SJSA1 (cell line): ENCODE data around the gene SHROOM1. TPM values are rescaled to one million over a fixed set of nuclear protein-coding genes. Genes with fewer than 3 reads are reported as not detected.

Experiments used
- DNase-seq, 2 experiments: peaks; one replicate each; pipeline ENCODE4 v3.0.0-alpha.2; 2015 to 2020; ENCODE audit warnings: low spot score in 2 of 2, low read depth in 1 of 2
- H3K27ac ChIP-seq: fragments of 250-450 bp; sonication (Bioruptor Pico); 2 replicates; pipeline ENCODE4 v1.5.1; 2020; ENCODE audit warnings: mild to moderate bottlenecking, moderate library complexity
- H3K27me3 ChIP-seq: fragments of 250-450 bp; sonication (Bioruptor Pico); replicated peaks from 2 replicates; pipeline ENCODE4 v1.5.1; 2020; ENCODE audit warnings: mild to moderate bottlenecking, moderate library complexity
- H3K36me3 ChIP-seq: fragments of 250-450 bp; sonication (Bioruptor Pico); 2 replicates; pipeline ENCODE4 v1.5.1; 2020; ENCODE audit warnings: mild to moderate bottlenecking
- H3K4me1 ChIP-seq: fragments of 250-450 bp; sonication (Bioruptor Pico); replicated peaks from 2 replicates; pipeline ENCODE4 v1.6.1; 2021; ENCODE audit warnings: mild to moderate bottlenecking
- H3K4me3 ChIP-seq: fragments of 250-450 bp; sonication (Bioruptor Pico); 2 replicates; pipeline ENCODE4 v1.5.1; 2020; ENCODE audit warnings: mild to moderate bottlenecking
- H3K9me3 ChIP-seq: fragments of 250-450 bp; sonication (Bioruptor Pico); replicated peaks from 2 replicates; pipeline ENCODE4 v1.5.1; 2020; ENCODE audit warnings: mild to moderate bottlenecking
- total RNA-seq: library from RNA; depleted of rRNA; stranded (reverse); fragments of >200 nt; shearing (Covaris generic); gene quantifications from 2 replicates; pipeline ENCODE4 v1.2.3, GENCODE V29; 2014

Gene SHROOM1
- total RNA-seq, 1 experiment from 2014 or later: 31.2 TPM

DNA sequence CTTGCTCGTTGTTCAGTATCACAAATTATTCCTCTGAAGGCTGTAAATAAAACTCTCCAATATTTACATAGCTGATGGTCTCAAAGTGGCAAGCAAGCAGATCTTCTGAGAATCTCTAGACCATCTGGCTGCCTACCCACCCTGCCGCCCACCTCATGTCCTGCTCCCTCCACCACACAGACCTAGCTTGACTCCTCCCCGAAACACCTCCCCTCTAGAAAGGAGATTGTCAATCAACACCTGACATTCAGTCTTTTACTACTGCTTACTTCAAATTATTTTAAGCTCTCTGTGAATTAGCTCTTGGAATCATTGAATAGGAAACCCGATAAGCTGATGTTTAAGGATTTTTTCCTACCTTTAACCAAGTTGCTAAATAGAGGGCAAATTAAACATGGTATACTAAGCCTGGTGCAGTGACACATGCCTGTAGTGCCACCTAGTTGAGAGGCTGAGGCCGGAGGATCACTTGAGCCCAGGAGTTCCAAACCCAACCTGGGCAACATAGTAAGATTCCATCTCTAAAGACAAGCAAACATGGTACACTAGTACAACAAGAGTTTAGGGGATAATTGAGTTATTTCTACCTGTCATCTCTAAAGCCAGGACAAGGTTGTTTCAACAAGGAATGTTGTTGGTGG, 28.3 kb downstream of the SHROOM1 start:
- Histone ChIP-seq H3K27ac (no peak overlapping the region), H3K4me3 (no peak overlapping the region), H3K9me3 (no peaks in the 10 kb centered on the region), H3K4me1 (no peaks in the 10 kb centered on the region), H3K36me3 (no peaks in the 10 kb centered on the region), H3K27me3 (0 out of 2 replicates have a peak, but pooled peaks cover 4% of the 10 kb centered on the region)
- no peak for DNase-seq

DNA sequence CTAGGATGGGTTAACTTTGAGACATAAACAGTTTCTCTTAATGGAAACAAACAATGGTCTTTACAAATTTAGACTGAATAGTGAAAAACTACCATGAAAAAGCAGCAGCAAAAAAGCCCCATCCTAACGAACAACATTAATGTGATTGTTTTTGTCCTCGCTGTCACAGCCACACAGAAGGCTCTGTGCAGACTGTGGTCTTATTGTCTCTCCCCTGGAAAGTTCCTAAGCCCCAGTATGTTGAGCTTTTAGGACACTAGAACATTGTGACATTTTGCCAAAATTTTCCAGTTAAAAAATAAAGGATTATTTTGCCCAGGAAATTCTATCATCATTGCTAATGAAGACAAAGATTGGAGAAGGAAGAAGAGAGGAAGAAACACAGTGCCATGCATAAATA, 29.9 kb downstream of the SHROOM1 start:
- Histone ChIP-seq H3K27me3 (0 out of 2 replicates have a peak, but pooled peaks cover 4% of the 10 kb centered on the region), H3K9me3 (no peaks in the 10 kb centered on the region)
- no peak for DNase-seq

DNA sequence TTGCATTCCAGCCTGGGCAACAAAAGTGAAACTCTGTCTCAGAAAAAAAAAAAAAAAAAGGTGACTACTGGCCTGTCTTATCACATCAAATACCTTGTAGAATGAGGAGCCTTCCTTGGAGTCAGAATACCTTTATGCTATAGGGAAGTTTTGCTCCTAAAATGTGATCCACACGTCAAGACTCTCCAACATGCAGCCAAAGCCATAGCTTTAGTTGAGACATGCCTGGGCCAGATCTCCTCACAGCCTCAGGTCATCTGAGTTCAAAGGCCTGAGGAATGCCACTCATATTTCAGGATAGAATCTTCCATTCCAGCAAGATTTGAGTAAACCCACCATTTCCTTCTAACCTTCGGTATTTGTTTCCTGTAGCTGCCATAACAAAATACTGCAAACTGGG, 31.1 kb downstream of the SHROOM1 start:
- DNase-seq: no peak
- Histone ChIP-seq H3K4me3 (no peak overlapping the region), H3K27ac (no peak overlapping the region), H3K9me3 (no peaks in the 10 kb centered on the region), H3K27me3 (peaks cover 4% of the 10 kb centered on the region; the same call in 1 of the 2 replicates), H3K36me3 (no peaks in the 10 kb centered on the region), H3K4me1 (no peaks in the 10 kb centered on the region)

More for the DNA sequence above, 29.9 kb downstream of the SHROOM1 start:
- H3K36me3 ChIP-seq: no peaks in the 10 kb centered on the region
- H3K27ac ChIP-seq: no peak overlapping the region
- no peak overlapping the region for H3K4me3 ChIP-seq
- H3K4me1 ChIP-seq: no peaks in the 10 kb centered on the region

DNA sequence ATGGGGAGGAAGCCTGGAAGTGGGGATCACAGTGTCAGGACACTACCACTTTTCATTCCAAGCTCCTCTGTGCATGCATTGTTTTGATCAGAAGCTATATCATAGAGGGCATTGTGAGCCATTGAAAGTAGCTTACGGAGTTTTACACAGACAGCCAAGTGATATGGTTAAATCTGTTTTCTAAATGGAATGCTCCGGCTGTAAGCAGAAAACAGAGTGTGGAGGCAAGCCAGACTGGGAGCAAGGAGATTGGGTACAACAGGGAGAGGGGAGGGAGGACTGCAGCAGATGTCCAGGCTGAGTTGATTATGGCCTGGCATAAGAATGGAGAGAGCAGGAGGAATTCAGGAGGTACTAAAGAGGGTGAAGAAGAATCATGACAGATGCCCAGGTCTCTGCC, 32.8 kb downstream of the SHROOM1 start:
- Histone ChIP-seq H3K4me1 (no peaks in the 10 kb centered on the region), H3K27ac (no peak overlapping the region), H3K4me3 (no peak overlapping the region), H3K27me3 (no peaks in the 10 kb centered on the region; the same call in 1 of the 2 replicates), H3K36me3 (no peaks in the 10 kb centered on the region), H3K9me3 (no peaks in the 10 kb centered on the region)
- no peak for DNase-seq

DNA sequence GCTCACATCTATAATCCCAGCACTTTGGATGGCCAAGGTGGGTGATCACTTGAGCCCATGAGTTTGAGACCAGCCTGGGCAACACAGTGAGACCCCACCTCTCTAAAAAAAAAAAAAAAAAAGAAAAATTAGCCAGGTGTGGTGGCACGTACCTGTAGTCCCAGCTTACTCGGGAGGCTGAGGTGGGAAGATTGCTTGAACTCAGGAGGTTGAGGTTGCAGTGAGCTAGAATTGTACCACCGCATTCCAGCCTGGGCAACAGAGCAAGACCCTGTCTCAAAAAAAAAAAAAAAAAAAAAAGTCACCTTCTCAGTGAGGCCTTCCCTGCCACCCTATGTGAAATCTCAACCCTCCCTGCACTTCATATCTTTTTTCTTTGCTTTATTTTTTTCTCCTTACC, 39.4 kb downstream of the SHROOM1 start:
- H3K36me3 ChIP-seq: no peaks in the 10 kb centered on the region
- H3K9me3 ChIP-seq: no peaks in the 10 kb centered on the region
- no peak overlapping the region for H3K27ac ChIP-seq
- no peak for DNase-seq
- no peaks in the 10 kb centered on the region; the same call in 1 of the 2 replicates for H3K27me3 ChIP-seq
- no peak overlapping the region for H3K4me3 ChIP-seq
- peaks cover 9% of the 10 kb centered on the region for H3K4me1 ChIP-seq

DNA sequence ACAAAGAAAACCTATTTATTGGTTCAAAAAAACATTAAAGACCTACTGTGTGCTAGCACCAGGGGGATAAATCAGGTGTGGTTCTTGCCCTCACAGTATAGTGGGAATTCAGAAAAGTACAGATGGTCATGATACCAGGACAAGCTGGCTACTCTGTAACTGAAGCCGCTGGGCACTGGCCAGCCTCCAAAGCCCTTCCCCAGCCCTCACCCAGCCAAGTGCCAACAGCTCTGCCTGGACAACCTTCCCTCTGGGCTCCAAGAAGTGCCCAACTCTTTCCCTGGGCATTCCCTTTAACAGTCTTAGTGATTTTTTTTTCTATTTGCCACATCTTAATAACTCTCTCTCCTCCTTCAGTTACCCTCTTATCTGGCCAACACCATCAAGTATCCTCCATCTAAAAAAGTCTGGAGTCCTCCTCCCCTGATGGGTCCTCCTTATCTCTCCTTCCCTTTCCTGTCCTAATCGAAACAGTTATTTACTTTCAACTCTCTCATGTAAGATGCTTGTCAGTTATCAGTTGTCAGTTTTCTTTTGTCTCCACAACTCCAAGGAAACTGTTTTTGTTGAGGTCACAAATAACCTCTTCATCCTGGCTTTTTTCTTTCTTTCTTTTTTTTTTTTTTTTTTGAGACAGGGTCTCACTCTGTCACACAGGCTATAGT, 40.1 kb downstream of the SHROOM1 start:
- H3K4me1 ChIP-seq: peaks cover 13% of the 10 kb centered on the region
- no peaks in the 10 kb centered on the region; the same call in 1 of the 2 replicates for H3K27me3 ChIP-seq
- H3K27ac ChIP-seq: no peak overlapping the region
- H3K4me3 ChIP-seq: no peak overlapping the region
- no peak for DNase-seq
- H3K36me3 ChIP-seq: no peaks in the 10 kb centered on the region
- H3K9me3 ChIP-seq: no peaks in the 10 kb centered on the region

DNA sequence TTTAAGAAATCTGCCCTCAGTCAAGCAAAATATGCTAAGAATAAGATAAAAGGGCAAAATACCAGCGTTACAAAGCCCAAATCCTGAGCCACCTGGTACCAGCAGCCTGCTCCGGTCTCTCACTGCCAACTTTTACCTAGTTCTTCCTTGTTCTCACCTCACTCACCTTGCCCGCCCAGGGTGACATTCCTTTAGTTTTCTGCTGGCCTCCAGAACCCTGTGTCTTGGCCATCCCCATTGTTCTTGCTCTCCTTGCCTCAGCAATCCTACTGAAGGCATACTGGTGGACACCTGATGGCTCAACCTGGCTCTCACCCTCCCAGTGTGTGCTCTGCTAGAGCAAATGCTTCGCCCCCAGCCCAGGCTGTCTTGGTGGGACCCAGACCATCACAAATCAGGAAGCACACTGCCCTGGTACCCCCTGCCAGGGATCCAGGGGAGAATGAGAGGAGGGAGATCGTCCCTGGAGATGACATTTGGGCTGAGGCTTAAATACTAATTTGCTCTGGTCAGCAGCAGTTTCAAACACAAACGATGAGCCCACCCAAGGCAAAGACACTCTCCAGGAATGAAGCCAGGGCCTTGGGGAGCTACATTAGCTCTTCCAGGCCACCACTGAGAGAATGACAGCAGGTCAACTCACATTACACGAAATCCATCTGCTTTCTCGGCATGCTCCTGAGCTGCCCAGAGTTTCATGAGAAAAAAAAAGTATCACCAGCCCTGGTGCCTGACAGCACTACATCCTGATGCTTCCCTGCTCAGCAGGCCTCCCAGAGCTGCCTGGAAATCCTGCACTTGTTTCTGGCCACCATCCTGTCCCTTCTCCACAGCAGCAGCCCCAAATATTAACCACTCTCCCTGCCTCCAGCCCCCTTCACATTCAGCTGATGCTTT, 41.2 kb downstream of the SHROOM1 start:
- no peak overlapping the region for H3K4me3 ChIP-seq
- no peaks in the 10 kb centered on the region for H3K27me3 ChIP-seq
- no peaks in the 10 kb centered on the region for H3K9me3 ChIP-seq
- no peak overlapping the region for H3K27ac ChIP-seq
- DNase-seq: no peak
- peaks cover 17% of the 10 kb centered on the region for H3K4me1 ChIP-seq
- no peaks in the 10 kb centered on the region for H3K36me3 ChIP-seq

DNA sequence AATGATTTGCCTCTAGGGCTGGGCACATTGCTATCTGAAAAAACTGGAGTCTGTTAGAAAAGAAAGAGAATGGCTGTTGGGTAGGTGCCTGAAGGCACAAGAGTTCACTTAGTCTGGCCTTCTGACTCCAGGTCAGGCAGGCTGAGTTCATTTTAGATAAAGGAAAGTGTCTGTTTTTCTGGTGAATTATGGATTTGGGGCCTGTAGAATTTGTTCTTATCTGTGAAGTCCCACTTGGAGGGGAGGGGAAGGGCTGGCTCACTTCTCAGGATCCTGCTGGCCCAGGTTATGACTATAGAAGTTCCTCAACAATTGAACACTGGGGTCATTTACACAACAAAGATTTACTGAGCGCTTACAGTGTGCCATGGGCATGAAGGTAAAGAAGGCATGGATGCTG, 41.9 kb downstream of the SHROOM1 start:
- no peak overlapping the region for H3K4me3 ChIP-seq

DNA sequence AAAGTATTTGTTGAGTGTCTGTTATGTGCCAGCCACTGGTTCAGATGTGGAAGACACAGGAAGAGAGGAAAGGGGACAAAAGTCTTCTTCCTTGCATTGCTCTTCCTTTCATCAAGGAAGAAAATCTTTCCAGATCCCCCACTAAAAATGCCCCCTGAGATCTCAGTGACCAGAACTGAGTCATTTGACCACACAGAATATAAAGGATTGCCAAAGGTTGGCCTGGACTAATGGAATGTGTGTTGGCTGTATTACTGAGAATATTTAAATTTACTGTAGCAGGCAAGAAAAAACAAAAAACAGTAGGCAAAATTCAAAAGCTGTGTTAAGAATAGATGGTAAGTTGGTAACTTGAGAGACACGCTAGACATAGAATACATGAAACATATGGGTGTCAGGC, 43.4 kb downstream of the SHROOM1 start:
- no peaks in the 10 kb centered on the region for H3K9me3 ChIP-seq
- H3K4me1 ChIP-seq: peaks cover 29% of the 10 kb centered on the region
- DNase-seq: peak in 1 of 2 experiments; percentile 46
- no peak overlapping the region for H3K4me3 ChIP-seq
- H3K27ac ChIP-seq: no peak overlapping the region
- no peaks in the 10 kb centered on the region for H3K27me3 ChIP-seq
- H3K36me3 ChIP-seq: no peaks in the 10 kb centered on the region

More for the DNA sequence above, 41.9 kb downstream of the SHROOM1 start:
- Histone ChIP-seq H3K27me3 (no peaks in the 10 kb centered on the region), H3K4me1 (peaks cover 17% of the 10 kb centered on the region), H3K9me3 (no peaks in the 10 kb centered on the region), H3K27ac (no peak overlapping the region), H3K36me3 (no peaks in the 10 kb centered on the region)
- DNase-seq: no peak

DNA sequence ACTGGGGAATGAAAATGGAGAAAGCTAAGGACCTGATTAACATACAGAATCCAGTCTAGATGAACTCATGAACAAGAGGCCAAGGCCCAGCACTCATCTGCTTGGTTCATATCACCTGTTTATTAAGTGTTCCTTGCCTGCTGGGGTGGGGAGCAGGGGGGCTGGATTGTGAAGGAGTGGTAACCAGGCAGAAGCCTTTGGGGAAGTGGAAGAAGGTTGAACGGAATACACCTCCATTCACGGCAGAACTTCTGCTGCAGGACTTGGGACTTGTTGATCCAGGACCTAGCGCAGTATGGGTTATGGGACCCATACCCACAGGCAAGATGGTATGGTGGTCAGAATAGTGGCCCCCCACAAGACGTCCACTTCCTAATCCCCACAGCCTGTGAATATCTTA, 44.6 kb downstream of the SHROOM1 start:
- DNase-seq: no peak
- Histone ChIP-seq H3K9me3 (no peaks in the 10 kb centered on the region), H3K27me3 (no peaks in the 10 kb centered on the region), H3K4me3 (no peak overlapping the region), H3K36me3 (no peaks in the 10 kb centered on the region), H3K27ac (no peak overlapping the region), H3K4me1 (peaks cover 35% of the 10 kb centered on the region)

DNA sequence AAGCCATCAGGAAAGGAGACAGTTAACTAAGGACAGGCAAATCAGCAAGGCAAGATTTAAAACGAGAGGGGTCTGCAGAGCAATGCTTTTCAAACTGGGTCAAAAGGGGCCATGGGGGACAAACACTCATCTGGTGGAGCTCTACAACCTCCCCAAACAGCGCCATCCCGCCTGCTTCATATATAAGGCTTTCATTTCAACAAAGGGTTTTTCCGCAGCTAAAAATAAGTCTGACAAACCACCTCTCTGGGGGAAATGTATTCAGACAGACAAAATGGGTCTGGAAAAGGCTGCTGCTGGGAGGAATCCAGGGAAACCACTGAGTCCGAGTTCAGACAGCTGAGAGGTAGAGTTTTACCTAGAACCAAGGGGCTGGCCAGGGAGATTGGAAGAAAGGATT, 45.1 kb downstream of the SHROOM1 start:
- H3K9me3 ChIP-seq: no peaks in the 10 kb centered on the region
- H3K27ac ChIP-seq: no peak overlapping the region
- DNase-seq: no peak
- H3K27me3 ChIP-seq: no peaks in the 10 kb centered on the region
- no peak overlapping the region for H3K4me3 ChIP-seq
- no peaks in the 10 kb centered on the region for H3K36me3 ChIP-seq
- peaks cover 35% of the 10 kb centered on the region for H3K4me1 ChIP-seq

DNA sequence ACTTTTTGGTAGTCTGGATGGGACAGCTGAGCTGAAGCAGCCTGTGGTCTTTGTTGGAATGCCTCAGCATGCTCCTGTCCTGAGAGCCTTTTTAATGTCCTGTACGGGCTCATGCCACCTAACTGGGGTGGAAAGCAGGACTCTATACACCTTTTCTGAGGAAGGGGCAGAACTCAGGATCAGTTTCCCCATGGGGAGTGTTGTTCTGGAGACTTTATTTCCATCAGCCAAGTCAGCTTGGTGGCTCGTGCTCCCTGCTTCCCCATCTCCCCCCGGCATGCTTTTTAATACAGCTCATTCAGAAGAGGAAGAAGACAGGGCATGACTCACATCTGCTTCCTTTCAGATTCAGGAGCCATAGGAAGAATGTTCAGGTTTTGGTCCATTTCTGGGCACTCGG, 48.3 kb downstream of the SHROOM1 start:
- no peaks in the 10 kb centered on the region for H3K9me3 ChIP-seq
- H3K4me3 ChIP-seq: no peak overlapping the region
- H3K36me3 ChIP-seq: peaks cover 5% of the 10 kb centered on the region
- peak in 1 of 2 experiments; percentile 74 for DNase-seq
- peak overlapping the region; percentile 23; the same call in 1 of the 2 replicates for H3K27ac ChIP-seq
- H3K4me1 ChIP-seq: peaks cover 48% of the 10 kb centered on the region
- H3K27me3 ChIP-seq: no peaks in the 10 kb centered on the region

DNA sequence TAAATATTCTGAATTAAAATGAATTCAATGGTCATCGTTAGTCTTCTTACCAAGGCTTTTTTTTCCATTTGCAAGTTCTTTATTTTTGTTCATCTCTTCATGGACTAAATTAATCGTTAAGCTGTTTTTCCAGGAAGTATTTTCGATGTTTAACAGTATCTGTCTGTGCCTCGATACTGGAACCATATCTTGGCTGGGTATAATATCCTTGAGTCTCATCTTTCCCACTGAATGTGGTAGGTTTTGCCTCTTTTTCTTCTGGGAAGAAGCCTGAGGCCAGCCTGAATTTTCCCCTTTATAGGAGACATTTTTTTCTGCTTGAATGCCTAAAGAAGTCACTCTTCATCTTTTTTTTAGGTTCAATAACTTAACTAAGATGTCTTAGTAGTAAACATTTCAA, 49.4 kb downstream of the SHROOM1 start:
- H3K4me3 ChIP-seq: no peak overlapping the region
- H3K36me3 ChIP-seq: peaks cover 8% of the 10 kb centered on the region
- H3K4me1 ChIP-seq: peaks cover 47% of the 10 kb centered on the region
- no peak for DNase-seq
- H3K27ac ChIP-seq: no peak overlapping the region
- H3K9me3 ChIP-seq: no peaks in the 10 kb centered on the region
- H3K27me3 ChIP-seq: no peaks in the 10 kb centered on the region

DNA sequence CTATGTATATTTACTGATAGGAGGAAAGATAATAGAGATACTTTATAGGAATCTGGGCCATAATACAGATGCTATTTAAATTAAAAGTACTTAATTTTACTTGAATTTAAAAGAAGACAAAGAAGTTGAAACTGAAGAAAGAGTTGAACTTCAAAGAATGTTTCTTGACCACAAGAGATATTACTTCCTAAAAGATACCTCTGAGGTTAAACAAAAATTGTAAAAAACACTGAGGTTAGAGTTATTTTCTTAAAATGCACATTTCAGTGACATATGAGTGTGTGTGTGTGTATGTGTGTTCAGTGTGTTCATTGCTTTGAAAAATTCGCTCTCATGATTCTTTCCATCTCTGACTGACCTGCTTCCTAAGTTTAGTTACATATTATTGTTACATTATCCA, 49.9 kb downstream of the SHROOM1 start:
- H3K9me3 ChIP-seq: no peaks in the 10 kb centered on the region
- peaks cover 10% of the 10 kb centered on the region for H3K36me3 ChIP-seq
- H3K4me1 ChIP-seq: peaks cover 49% of the 10 kb centered on the region
- no peak overlapping the region for H3K27ac ChIP-seq
- DNase-seq: no peak
- H3K4me3 ChIP-seq: no peak overlapping the region
- H3K27me3 ChIP-seq: no peaks in the 10 kb centered on the region
